D341Med (cell line): ENCODE measurements around the gene C1orf174.
"Not testable (repeated sequence)": the region's sequence is repeated elsewhere in the genome, so short reads cannot be mapped to it uniquely, and the experiment has no call there.

Experiments
- DNase-seq: peaks from one replicate; pipeline ENCODE4 v3.0.0; 2012; ENCODE audit warnings: low spot score

C1orf174 gene

GRCh38 chr1:3925762-3926161 lies 25.7 kb upstream of the C1orf174 start:
- no peak for DNase-seq

- DNase-seq, result no peak
Measured at GRCh38 chr1:3925256-3925655, 25.2 kb upstream of the C1orf174 start.

GRCh38 chr1:3924825-3925220 lies 24.8 kb upstream of the C1orf174 start:
- DNase-seq, result no peak

GRCh38 chr1:3924186-3924824 lies 24.2 kb upstream of the C1orf174 start:
- DNase-seq, result no peak

DNA sequence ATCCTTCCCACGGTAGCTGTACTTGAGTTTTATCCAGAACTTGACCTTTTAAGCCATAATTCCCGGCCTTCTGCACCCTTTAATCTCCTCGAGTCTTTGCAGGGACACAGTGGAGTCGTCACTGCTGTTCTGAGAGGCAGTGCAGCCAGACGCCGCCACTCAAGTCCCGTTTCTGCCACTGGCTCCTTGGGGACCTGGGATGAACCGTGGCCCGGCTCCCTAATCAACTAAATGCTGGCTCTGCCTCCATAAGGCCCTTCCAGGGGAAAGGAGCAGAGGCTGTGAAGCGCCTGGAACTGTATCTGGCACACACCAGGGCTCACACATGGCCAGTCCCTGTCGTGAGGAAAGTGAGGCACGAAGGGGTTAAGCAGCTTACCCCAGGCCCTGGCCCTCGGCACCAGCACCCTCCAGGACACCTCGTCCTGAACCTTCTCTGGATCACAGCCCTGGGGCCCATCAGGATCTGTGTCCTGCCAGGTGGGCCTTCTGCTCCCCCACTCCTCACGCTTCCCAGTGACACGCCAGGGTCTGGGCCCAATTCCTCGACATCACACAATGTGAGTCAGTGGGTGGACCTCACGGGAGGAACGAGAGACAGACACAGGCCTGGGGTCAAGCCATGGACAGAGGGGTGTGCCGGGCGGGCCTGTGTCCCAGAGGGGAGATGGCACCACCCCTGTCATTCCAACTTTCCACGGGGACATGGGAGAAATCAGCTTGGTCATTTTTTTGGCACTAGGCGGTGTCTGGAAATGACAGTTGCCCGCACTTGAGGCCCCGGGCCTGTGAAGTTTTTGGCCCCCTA lies 23.5 kb upstream of the C1orf174 start:
- DNase-seq, result peak; percentile 59

DNA sequence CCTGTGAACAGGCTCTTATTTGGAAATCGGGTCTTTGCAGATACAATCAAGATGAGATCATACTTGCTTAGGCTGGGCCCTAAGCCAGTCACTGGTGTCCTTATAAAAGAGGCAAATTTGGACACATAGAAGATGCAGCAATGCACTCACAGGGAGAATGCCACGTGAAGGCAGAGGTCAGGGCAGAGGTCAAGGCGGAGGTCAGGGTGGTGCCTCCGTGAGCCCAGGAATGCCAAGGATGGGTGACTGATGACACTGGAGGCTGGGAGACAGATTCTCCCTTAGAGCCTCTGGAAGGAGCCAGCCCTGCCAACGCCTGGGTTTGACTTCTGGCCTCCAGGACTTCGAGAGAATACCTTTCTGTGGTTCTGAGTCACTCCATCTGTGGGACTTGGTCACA lies 22.8 kb upstream of the C1orf174 start:
- no peak for DNase-seq

DNA sequence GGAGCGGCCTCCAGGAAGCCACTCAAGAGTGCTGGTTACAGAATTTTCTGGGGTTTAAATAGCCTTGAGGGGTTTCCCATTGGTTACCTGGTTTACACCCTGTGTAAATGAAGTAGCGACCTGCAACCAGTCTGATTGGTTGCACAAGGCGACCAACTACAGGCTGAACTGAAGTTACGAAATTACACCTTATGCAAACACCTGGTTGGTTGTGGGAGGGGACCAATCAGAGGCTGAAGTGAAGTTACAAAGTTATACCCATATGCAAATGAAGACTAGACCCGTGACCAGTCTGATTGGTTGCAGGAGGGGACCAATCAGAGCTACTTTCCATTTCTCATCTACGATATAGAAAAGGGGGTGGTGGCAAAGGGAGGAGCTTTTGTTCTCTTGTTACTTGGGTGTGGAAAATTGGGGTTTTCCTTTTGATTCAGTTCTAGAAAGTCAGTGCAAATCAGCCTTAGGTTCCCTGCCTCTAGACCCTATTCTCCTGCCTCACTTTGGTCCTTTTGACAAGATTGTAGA lies 22.2 kb upstream of the C1orf174 start:
- no peak for DNase-seq

DNA sequence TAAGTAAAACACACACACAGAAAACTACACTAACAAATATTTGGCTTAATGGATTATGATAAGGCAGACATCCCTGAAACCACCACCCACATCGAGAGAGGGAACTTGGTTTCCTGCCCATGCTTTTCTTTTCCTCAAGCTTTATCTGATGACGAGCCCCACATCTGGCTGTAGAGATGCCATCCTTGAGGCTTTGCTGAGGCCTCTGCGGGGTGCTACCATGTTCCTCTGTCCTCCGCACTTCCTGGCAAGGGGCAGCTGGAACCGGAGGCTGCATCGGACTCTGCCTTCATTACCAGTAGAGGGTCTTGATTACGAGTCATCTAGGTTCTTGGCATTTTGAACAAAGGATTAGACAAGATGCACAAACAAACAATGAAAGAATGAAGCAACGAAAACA lies 21.7 kb upstream of the C1orf174 start:
- DNase-seq, result no peak

- no peak for DNase-seq
Measured at GRCh38 chr1:3919706-3920105, 19.6 kb upstream of the C1orf174 start.

- no peak for DNase-seq
Measured at GRCh38 chr1:3918966-3919611, 19.0 kb upstream of the C1orf174 start.

DNA sequence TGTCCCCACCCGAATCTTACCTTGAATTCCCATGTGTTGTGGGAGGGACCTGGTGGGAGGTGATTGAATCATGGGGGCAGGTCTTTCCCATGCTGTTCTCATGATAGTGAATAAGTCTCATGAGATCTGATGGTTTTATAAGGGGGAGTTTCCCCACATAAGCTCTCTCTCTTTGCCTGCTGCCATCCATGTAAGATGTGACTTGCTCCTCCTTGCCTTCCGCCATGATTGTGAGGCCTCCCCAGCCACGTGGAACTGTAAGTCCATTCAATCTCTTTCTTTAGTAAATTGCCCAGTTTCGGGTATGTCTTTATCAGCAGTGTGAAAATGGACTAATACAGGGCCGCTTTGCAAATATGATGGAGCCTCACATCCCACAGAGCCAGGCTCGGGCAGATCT lies 18.3 kb upstream of the C1orf174 start:
- not testable (repeated sequence) for DNase-seq

GRCh38 chr1:3917761-3918160 lies 17.7 kb upstream of the C1orf174 start:
- no peak for DNase-seq

GRCh38 chr1:3915551-3916121 lies 15.6 kb upstream of the C1orf174 start:
- no peak for DNase-seq

GRCh38 chr1:3914911-3915310 lies 14.8 kb upstream of the C1orf174 start:
- DNase-seq, result no peak

GRCh38 chr1:3914331-3914851 lies 14.3 kb upstream of the C1orf174 start:
- DNase-seq, result no peak

DNA sequence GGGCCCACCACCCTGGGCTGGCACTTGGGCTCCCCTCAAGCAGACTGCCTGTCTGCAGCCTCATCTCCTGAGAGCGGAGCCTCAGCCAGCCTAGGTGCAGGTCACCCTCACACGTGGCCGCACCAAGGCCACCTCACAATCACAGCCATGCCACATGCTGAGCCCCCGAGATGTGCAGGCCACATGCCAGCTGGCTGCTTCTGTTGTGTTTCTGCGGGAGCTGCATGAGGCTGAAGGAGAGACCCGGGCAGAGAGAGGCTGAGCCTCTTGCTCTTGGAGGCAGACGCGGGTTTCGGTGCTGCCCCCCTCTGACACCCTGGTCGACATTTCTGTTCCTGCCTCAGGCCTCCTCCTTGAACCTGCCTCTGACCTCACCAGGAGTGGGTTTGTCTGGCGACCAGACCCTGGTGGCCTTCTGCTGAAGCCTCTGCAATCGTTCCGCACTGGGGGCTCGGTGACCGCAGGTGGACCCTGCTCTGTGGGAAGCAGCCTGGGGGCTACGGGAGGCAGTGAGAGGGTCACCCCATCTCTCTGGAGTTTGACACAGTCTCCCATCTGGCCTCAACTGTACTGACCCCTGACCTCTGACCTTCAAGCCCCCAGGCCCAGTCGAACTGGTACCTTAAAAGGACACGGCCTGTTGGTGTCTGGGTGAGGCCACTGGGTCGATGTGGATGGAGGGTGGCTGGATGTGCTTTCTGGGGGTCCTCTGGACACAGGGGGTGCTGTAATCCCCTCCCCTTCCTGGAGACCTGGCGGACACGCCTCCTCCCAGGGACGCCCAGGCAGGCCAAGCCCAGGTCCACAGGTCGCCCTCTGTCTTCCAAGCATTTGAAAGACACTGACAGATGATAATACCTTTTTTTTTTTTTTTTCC lies 13.0 kb upstream of the C1orf174 start:
- DNase-seq, result no peak

DNA sequence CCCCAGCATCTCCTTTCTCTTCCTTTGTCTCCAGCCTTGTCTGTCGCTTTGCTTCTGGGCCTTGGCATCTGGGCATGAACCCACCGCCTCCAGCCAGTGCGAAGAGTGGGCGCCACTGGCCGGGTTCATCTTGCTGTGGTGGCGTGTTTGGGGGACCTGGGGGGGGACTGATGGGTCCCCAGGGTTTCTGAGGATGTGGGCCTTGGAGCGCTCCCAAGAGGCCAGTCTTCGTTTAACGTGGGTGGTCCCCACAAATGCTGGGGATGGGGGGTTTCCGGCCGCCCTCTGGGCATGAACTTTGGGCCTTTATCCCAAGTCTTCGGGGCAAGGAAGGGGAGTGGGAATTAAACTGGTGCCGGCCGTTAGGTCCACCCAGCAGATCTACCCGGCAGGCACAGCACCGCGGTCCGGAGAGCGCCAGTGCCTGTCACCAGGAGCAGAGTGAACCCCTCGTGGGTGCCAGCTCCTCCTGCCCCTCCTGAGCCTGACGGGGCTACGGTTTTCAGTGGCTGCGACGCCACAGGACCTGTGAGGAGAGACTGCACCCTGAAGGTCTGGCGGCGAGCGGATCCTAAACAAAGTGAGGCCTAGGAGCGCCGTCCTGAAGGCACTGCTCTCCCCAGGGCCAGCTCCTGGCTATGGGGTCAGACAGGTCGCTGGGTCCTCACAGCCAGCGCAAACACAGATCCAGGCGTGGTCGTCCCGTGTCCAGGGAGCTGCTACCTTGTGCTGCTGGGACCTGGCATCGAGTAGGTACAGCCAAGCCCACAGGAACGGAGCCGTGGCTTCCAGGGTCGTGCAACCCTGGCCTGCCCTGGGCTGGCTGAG lies 12.1 kb upstream of the C1orf174 start:
- no peak for DNase-seq

DNA sequence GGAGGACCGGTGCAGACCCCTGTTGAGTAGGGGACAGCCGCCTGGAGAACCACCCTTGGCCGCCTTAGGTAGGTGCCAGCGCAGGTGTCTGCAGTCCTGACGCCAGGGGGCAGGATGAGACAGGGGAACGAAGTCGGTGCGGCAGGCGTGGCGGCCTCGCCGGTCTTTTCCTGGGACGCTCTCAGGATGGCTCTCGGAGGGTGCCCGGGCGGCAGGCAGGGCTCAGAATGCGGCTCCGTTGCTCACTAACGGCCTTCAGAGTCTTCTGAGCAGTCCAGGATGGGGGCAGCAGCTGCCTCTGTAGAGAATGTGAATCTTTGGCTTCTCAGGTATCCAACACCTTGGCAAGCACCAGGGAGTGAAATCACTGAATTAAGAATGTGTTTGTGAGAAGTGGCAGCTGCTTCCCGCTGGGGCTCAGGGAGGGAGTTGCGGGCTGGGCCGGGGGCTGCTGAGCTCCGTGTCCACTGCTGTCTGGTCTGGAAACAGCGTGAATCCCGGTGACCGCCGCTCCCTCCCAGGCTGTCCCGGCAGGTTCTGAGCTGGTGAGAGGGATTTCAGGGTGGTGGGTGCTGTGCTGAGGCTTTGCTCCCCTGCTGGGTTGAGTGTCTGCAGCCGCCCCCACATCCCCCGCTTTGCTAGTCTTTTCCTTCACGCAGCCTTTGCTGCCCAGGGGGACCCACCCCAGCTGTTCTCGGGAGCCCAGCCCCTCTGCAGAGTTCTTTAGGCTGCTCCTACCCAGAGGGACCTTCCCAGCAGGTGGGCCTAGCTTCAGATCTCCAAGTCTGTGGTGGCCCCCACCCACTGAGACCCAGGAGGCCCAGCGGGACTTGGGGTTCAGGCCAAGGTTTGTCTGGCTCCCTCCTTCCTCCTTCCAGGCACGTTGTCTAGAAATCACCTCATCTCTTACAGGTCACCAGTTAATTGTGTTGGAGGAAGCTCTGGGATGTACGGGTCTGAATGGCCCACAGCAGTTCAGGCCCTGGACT lies 11.1 kb upstream of the C1orf174 start:
- peak; percentile 91 for DNase-seq

GRCh38 chr1:3910049-3910731 lies 10.1 kb upstream of the C1orf174 start:
- no peak for DNase-seq
